Measurements from ENCODE around the gene SAG. TPM values are rescaled to one million over a fixed set of nuclear protein-coding genes. Genes with fewer than 3 reads are reported as not detected.

Gene SAG
- total RNA-seq, 6 donors from 2014 or later, result 0.17 TPM; not detected in 5

- WGBS, 2 donors, result 77 to 78% methylated on average over 3 of the region's 3 CpGs
- TF ChIP-seq POLR2A (IDR thresholded peaks at IDR 0.05) (no peak), EP300 (IDR thresholded peaks at IDR 0.05) (no peak), POLR2AphosphoS5 (IDR thresholded peaks at IDR 0.05) (no peak), CTCF (IDR thresholded peaks at IDR 0.05) (no peak)
- no peak overlapping the region for H3K27ac ChIP-seq
- H3K27me3 ChIP-seq, result no peaks in the 10 kb centered on the region
- H3K4me1 ChIP-seq, result peaks cover 0 to 16% (median 6%) of the 10 kb centered on the region in 4 donors
- peaks cover 0 to 3% (median 0%) of the 10 kb centered on the region in 4 donors for H3K36me3 ChIP-seq
- ATAC-seq (ENCODE audit: low FRiP score in 2 of 2) (no peak), DNase-seq (no peak)
- no peak overlapping the region for H3K4me3 ChIP-seq
- H3K9me3 ChIP-seq, result no peaks in the 10 kb centered on the region
Measured at GRCh38 chr2:233367586-233367985, 60.0 kb downstream of the SAG start.

GRCh38 chr2:233368756-233369155 is 61.1 kb downstream of the SAG start:
- peaks cover 0 to 16% (median 6%) of the 10 kb centered on the region in 4 donors for H3K4me1 ChIP-seq
- WGBS, 2 donors, result 55 to 56% methylated on average over 5 of the region's 5 CpGs
- ATAC-seq (ENCODE audit: low FRiP score in 2 of 2) (no peak), DNase-seq (peak in 1 of 2 donors; percentile 40)
- H3K27ac ChIP-seq, result no peak overlapping the region
- H3K27me3 ChIP-seq, result no peaks in the 10 kb centered on the region
- TF ChIP-seq CTCF (IDR thresholded peaks at IDR 0.05) (no peak), POLR2A (IDR thresholded peaks at IDR 0.05) (no peak), EP300 (IDR thresholded peaks at IDR 0.05) (no peak), POLR2AphosphoS5 (IDR thresholded peaks at IDR 0.05) (no peak)
- H3K9me3 ChIP-seq, result no peaks in the 10 kb centered on the region
- H3K4me3 ChIP-seq, result no peak overlapping the region
- H3K36me3 ChIP-seq, result peaks cover 0 to 8% (median 2%) of the 10 kb centered on the region in 4 donors

- WGBS, 2 donors, result 88 to 94% methylated on average over 8 of the region's 8 CpGs
Measured at GRCh38 chr2:233369462-233369861, 61.8 kb downstream of the SAG start.

GRCh38 chr2:233369897-233370685 is 62.5 kb downstream of the SAG start:
- DNase-seq (no peak), ATAC-seq (ENCODE audit: low FRiP score in 2 of 2) (peak in 1 of 2 donors; percentile 30)
- H3K9me3 ChIP-seq, result no peaks in the 10 kb centered on the region
- TF ChIP-seq POLR2AphosphoS5 (IDR thresholded peaks at IDR 0.05), result no peak
- no peak for TF ChIP-seq CTCF (IDR thresholded peaks at IDR 0.05)
- TF ChIP-seq EP300 (IDR thresholded peaks at IDR 0.05), result no peak
- TF ChIP-seq POLR2A (IDR thresholded peaks at IDR 0.05), result no peak
- H3K27ac ChIP-seq, result no peak overlapping the region
- peaks cover 0 to 20% (median 8%) of the 10 kb centered on the region in 4 donors for H3K4me1 ChIP-seq
- no peaks in the 10 kb centered on the region for H3K27me3 ChIP-seq
- WGBS, 2 donors, result 79% methylated on average over 9 of the region's 9 CpGs
- H3K4me3 ChIP-seq, result no peak overlapping the region
- peaks cover 0 to 8% (median 2%) of the 10 kb centered on the region in 4 donors for H3K36me3 ChIP-seq

More at GRCh38 chr2:233369462-233369861, 61.8 kb downstream of the SAG start:
- Histone ChIP-seq H3K36me3 (peaks cover 0 to 8% (median 2%) of the 10 kb centered on the region in 4 donors), H3K27me3 (no peaks in the 10 kb centered on the region), H3K27ac (no peak overlapping the region), H3K4me3 (no peak overlapping the region), H3K4me1 (peaks cover 0 to 16% (median 7%) of the 10 kb centered on the region in 4 donors), H3K9me3 (no peaks in the 10 kb centered on the region)
- DNase-seq (peak in 1 of 2 donors; percentile 39), ATAC-seq (ENCODE audit: low FRiP score in 2 of 2) (peak in 1 of 2 donors; percentile 15)
- TF ChIP-seq CTCF (IDR thresholded peaks at IDR 0.05) (no peak), EP300 (IDR thresholded peaks at IDR 0.05) (no peak), POLR2A (IDR thresholded peaks at IDR 0.05) (no peak), POLR2AphosphoS5 (IDR thresholded peaks at IDR 0.05) (no peak)

Data from upper lobe of left lung (tissue), 6 donors.